Midbrain (tissue), 1 donor: ENCODE results near the gene NEUROD2.

Experiments used
- DNase-seq: peaks from one replicate; lab custom pipeline; 2025; lab: John Stamatoyannopoulos, UW

The NEUROD2 gene

GRCh38 chr17:39607851-39608130 is at the start of gene NEUROD2:
TSS of gene NEUROD2 (minus strand) at chr17:39607920. CDS start at chr17:39606599, 1,321 bp downstream.
- no peak for DNase-seq

- no peak for DNase-seq
Observed at GRCh38 chr17:39655105-39655504, 47.4 kb upstream of the NEUROD2 start.

- DNase-seq, result peak; percentile 71
Observed at GRCh38 chr17:39653662-39654331, 46.1 kb upstream of the NEUROD2 start.

- no peak for DNase-seq
Observed at GRCh38 chr17:39653316-39653661, 45.6 kb upstream of the NEUROD2 start.

- DNase-seq, result peak; percentile 80
Observed at GRCh38 chr17:39652587-39653315, 45.0 kb upstream of the NEUROD2 start.

GRCh38 chr17:39651923-39652586 is 44.3 kb upstream of the NEUROD2 start:
- DNase-seq, result no peak

- no peak for DNase-seq
Observed at GRCh38 chr17:39650121-39650579, 42.4 kb upstream of the NEUROD2 start.

GRCh38 chr17:39648616-39649366 is 41.1 kb upstream of the NEUROD2 start:
- no peak for DNase-seq

- DNase-seq, result no peak
Observed at GRCh38 chr17:39647256-39647655, 39.5 kb upstream of the NEUROD2 start.

GRCh38 chr17:39643271-39643670 is 35.6 kb upstream of the NEUROD2 start:
- DNase-seq, result no peak

GRCh38 chr17:39642291-39643074 is 34.8 kb upstream of the NEUROD2 start:
- DNase-seq, result no peak

- DNase-seq, result no peak
Observed at GRCh38 chr17:39641883-39642282, 34.2 kb upstream of the NEUROD2 start.

GRCh38 chr17:39641097-39641496 is 33.4 kb upstream of the NEUROD2 start:
- no peak for DNase-seq

- DNase-seq, result no peak
Observed at GRCh38 chr17:39640591-39641031, 32.9 kb upstream of the NEUROD2 start.

- no peak for DNase-seq
Observed at GRCh38 chr17:39639566-39640458, 32.1 kb upstream of the NEUROD2 start.

GRCh38 chr17:39639043-39639442 is 31.3 kb upstream of the NEUROD2 start:
- DNase-seq, result no peak

- no peak for DNase-seq
Observed at GRCh38 chr17:39638317-39638716, 30.6 kb upstream of the NEUROD2 start.

- DNase-seq, result peak; percentile 90
Observed at GRCh38 chr17:39636927-39637736, 29.4 kb upstream of the NEUROD2 start, which contains the start of gene STARD3. TSS of gene STARD3 (plus strand) at chr17:39637144. CDS start at chr17:39653532, 16,388 bp downstream.

- DNase-seq, result no peak
Observed at GRCh38 chr17:39636587-39636926, 28.8 kb upstream of the NEUROD2 start.
